MV-4-11 (cell line): ENCODE results near the gene TAF7L.
"Not testable (repeated sequence)": the region's sequence is repeated elsewhere in the genome, so short reads cannot be mapped to it uniquely, and the experiment has no call there.

Source experiments
- DNase-seq: peaks from one replicate; lab custom pipeline; 2025; lab: John Stamatoyannopoulos, UW

The TAF7L gene, protein sequence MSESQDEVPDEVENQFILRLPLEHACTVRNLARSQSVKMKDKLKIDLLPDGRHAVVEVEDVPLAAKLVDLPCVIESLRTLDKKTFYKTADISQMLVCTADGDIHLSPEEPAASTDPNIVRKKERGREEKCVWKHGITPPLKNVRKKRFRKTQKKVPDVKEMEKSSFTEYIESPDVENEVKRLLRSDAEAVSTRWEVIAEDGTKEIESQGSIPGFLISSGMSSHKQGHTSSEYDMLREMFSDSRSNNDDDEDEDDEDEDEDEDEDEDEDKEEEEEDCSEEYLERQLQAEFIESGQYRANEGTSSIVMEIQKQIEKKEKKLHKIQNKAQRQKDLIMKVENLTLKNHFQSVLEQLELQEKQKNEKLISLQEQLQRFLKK

DNA sequence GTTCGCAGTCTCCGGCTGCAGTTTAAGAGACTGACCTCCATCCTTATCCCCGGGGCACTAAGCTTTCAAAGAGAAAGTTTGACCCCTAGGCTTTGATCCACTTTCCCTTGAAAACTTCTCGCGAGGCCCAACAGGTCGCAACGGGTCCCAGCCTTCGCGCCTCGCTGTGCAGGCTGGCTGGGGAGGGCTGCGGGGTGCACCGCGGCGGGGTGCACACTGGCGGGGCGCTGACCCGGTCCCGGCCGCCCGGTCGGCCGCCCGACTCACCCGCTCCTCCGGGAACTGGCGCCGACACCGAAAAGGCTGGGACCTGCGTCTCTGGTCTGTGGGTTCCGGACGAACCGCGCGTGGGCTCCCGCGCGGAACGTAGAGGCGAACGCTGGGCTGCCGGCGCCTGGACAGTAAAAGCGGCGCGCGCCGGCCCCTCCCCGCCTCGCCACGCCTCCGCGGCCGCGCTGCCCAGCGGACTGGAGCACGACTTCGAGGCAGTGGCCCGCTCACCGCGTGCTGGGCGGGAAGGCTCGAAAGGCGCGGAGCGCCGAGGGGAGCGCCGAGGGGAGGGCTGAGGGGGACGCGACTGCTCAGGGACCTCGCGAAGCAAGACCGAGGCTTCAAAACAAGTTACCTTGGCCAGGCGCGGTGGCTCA, at the start of gene TAF7L:
Gene TAF7L (minus strand): TSS at position 378 of the 647 bp plus-strand sequence. CDS start 3,791 bp downstream, outside the sequence.
- DNase-seq: no peak

DNA sequence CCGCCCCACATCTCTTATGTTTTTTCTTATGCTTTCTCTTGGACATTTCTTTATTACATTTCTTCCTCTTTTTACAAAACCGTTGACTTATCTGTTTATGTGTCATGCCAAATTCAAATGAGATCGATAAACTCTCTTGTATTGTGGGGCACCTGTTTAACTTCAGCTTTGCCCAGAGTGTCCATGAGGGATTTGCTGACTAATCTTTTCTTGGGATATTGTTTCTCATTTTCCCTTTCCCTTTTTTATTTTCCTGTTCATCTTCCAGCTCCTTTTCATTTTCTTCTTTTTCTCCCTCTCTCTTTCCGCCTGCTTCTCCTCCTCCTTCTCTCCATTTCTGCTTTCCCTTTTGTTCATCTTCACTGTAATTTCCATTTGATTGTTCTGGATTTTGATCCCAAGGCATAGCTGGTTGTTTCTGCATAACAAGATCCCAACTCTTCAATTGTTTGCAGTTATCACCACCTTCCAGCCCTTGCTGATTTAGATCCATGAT, 46.7 kb upstream of the TAF7L start:
- DNase-seq: no peak

- not testable (repeated sequence) for DNase-seq
These were observed 43.2 kb upstream of the TAF7L start for GRCh38 chrX:101334310-101334709.

DNA sequence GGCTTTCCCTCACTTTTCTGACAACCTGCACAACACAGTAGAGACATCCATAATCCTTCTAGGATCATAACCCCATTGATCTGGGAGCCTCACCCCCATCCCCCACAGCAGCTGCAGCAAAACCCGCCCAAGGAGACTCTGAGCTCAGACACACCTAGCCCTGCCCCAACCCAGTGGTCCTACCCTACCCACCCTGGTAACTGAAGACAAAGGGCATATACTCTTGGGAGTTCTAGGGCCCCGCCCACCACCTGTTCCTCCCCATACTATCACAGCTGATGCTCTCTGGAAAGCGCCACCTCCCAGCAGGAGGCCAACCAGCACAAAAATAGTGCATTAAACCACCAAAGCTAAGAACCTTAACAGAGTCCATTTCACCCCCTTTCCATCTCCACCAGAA, 35.5 kb upstream of the TAF7L start:
- DNase-seq: not testable (repeated sequence)

GRCh38 chrX:101303790-101304189, 12.7 kb upstream of the TAF7L start:
- no peak for DNase-seq

- DNase-seq: not testable (repeated sequence)
These were observed 4.5 kb upstream of the TAF7L start for GRCh38 chrX:101295603-101296002.

DNA sequence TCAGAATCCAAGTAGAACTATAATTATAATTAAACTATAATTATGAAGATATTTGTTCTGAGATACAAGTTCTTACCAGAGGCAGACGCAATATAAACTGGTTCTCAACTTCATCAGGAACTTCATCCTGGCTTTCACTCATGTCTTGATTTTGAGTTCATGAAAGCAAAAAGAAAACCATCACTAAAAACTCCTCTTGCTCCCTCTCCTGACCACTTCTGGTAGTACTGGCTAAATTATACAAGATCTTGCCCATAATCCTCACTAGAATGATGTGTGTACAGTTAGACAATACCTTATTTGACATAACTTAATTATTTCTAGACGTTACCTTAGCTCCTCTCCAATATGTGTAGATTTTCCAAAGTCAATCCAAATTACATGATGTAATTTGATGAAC, 3.7 kb downstream of the TAF7L start:
- DNase-seq: peak; percentile 40

GRCh38 chrX:101276238-101276637, 14.9 kb downstream of the TAF7L start:
- no peak for DNase-seq

GRCh38 chrX:101274198-101274597, 16.9 kb downstream of the TAF7L start:
- no peak for DNase-seq

- no peak for DNase-seq
These were observed 25.2 kb downstream of the TAF7L start for GRCh38 chrX:101265869-101266428.

- no peak for DNase-seq
These were observed 27.4 kb downstream of the TAF7L start for GRCh38 chrX:101263766-101264165.

- DNase-seq: no peak
These were observed 28.5 kb downstream of the TAF7L start for GRCh38 chrX:101262590-101262989.

DNA sequence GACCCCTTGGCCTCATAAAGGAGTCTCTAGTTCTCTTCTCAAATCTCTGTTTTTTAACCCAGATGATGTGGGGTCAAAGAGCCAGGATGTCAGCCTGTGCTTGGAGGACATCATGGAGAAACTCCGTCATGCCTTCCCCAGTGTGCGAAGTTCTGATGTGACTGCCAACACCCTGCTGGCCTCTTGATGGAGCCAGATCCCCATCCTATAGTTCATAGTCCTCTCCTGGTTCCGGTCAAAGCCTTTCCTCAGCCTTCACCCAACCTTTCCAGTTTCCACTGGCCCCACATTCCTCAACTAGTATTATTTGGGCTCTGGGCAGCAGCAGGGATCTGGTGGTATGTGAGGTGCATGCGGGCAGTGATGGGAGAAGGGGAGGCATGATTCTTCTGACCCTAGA, 30.7 kb downstream of the TAF7L start:
- DNase-seq: no peak

DNA sequence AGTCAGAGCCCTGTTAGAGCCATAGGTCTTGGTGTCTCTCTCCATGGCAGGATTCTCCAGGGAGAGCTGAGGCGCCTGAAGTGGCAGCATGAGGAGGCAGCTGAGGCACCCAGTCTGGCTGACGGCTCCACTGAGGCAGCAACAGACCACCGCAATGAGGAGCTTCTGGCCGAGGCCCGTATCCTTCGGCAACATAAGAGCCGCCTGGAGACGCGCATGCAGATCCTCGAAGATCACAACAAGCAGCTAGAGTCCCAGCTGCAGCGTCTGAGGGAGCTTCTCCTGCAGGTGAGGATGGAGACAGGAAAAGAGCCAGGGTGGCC, 32.9 kb downstream of the TAF7L start:
- DNase-seq: no peak

- DNase-seq: peak; percentile 25
These were observed 33.5 kb downstream of the TAF7L start for GRCh38 chrX:101257448-101258258.

- no peak for DNase-seq
These were observed 38.5 kb downstream of the TAF7L start for GRCh38 chrX:101252634-101253033.

- no peak for DNase-seq
These were observed 49.6 kb downstream of the TAF7L start for GRCh38 chrX:101241531-101241930.

- no peak for DNase-seq
These were observed 54.1 kb downstream of the TAF7L start for GRCh38 chrX:101237041-101237440.

DNA sequence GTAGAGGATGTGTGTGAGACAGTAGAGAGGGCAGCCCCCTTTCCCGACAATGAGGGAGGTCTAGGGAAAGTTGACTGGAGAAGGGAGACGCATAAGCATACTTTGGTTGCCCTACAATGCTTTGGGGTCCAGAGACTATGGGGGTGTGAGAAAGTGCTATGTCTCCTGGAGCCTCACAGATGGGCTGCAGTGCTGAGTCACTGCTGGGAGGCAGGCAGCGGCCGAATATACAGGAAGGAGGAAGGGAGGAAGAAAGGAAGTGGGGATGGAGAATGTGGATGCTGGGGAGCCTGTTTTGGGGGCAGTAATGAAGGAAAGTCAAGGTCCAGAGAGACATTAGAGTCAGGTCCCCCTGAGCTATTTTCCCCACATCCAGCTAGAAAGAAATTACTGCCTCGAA, 58.8 kb downstream of the TAF7L start:
- no peak for DNase-seq

DNA sequence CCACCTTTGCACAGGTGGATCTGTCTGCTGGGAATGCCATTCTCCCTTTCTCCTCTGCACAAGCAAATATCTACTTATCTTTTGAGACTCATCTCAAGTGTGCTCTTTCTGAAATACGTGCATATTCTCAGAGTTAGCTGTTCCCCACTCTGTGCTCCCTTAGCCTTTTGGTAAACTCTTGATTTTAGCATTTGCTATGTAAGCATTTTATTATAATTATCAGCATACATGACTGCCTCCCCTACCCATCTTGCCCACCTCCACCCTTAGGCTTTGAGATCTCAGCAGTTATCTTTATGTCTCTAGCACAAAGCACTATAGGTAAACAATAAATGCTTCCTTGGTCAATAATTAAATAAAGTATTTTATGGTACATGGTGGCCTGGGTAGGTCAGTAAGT, 60.1 kb downstream of the TAF7L start:
- DNase-seq: no peak

GRCh38 chrX:101230636-101231035, 60.5 kb downstream of the TAF7L start:
- DNase-seq: no peak

GRCh38 chrX:101229170-101229569, 62.0 kb downstream of the TAF7L start:
- DNase-seq: no peak
